Activated CD4-positive, alpha-beta T cell treated with anti-CD3 and anti-CD28 coated beads for 36 hours (primary cell): ENCODE results near the gene C14orf93. TPM values are rescaled to one million over a fixed set of nuclear protein-coding genes. Genes with fewer than 3 reads are reported as not detected.

Experiments
- ATAC-seq: fragments of 200-7000 bp; cut with Tn5 transposase; one replicate; pipeline ENCODE4 v1.10.0; 2021; ENCODE audit warnings: mild to moderate bottlenecking, moderate library complexity
- CTCF ChIA-PET: fragments of 350-600 bp; sonication (Branson Sonifier 250); formaldehyde crosslinking; loops from one replicate; lab custom pipeline; 2021; ENCODE audit warnings: antibody characterized with exemption; lab: Charles Lee
- POLR2A ChIA-PET: fragments of 350-600 bp; sonication (Branson Sonifier 250); formaldehyde crosslinking; loops from one replicate; lab custom pipeline; 2021; ENCODE audit warnings: antibody characterized with exemption, inconsistent platforms; lab: Charles Lee
- DNase-seq: peaks from one replicate; pipeline ENCODE4 v3.0.0-alpha.2; 2020
- H3K27ac Mint-ChIP-seq: one replicate; pipeline ENCODE4 v1.8.0; 2021; ENCODE audit warnings: mixed read lengths
- H3K27me3 Mint-ChIP-seq: one replicate; pipeline ENCODE4 v1.8.0; 2021; ENCODE audit warnings: mixed read lengths
- H3K36me3 Mint-ChIP-seq: one replicate; pipeline ENCODE4 v1.8.0; 2021; ENCODE audit warnings: low read depth, mixed read lengths
- H3K4me1 Mint-ChIP-seq: one replicate; pipeline ENCODE4 v1.8.0; 2021; ENCODE audit warnings: mixed read lengths
- H3K4me3 Mint-ChIP-seq: one replicate; pipeline ENCODE4 v1.8.0; 2021; ENCODE audit warnings: mild to moderate bottlenecking, moderate library complexity, mixed read lengths
- H3K9me3 Mint-ChIP-seq: one replicate; pipeline ENCODE4 v1.8.0; 2021; ENCODE audit warnings: low read depth, mixed read lengths
- intact Hi-C, 2 experiments: fragments of 100-400 bp; cut with DNase I in 1 of 2; cut with micrococcal nuclease in 1 of 2; formaldehyde crosslinking; loops; one replicate each; pipeline versions ENCODE4 v1.14.2 to v1.15.1; 2022 to 2024; cut with DNase I, micrococcal nuclease
- total RNA-seq, 2 experiments: library from RNA; stranded (reverse); gene quantifications; one replicate each; pipeline ENCODE4 v1.2.3, GENCODE V29; 2021

The C14orf93 gene
- total RNA-seq, 2 experiments from 2014 or later: 10.7 to 11.5 TPM

DNA sequence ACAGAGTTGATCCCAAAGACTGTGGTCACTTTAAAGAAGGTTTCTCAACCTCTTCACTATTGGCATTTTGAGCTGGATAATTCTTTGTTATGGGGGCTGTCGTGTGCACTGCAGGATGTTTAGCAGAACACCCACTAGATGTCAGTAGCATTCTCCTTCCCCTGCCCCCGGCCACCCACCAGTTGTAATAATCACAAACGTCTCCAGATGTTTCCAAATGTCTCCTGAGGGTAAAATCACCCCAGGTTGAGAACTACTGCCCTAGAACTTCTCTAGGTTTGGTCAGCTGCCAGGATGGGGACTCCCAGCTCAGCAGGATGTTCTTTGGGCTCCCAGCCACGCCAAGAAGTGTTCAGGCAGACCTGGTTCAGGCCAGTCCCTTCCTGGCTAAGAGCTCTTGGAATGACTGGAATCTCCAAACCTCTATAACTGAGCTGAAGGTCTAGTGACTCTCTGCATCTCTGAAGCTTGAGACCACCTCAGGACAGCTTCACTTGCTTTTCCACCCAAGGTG lies 15.1 kb downstream of the C14orf93 start:
- POLR2A ChIA-PET: interaction anchor here (0.6 to 1.5 kb wide), 5 partner anchors 12 to 108 kb away, joined by 3 to 12 read pairs (median 4); partner anchors contain the start of gene PRMT5
- Mint-ChIP-seq H3K4me1 (no peaks in the 10 kb centered on the region), H3K9me3 (no peaks in the 10 kb centered on the region), H3K27ac (no peak overlapping the region), H3K27me3 (no peaks in the 10 kb centered on the region), H3K4me3 (no peak overlapping the region), H3K36me3 (no peaks in the 10 kb centered on the region)
- CTCF ChIA-PET: interaction anchor here (0.5 to 18.1 kb wide), 29 partner anchors 9 to 306 kb away, joined by 3 to 751 read pairs (median 4); partner anchors contain the start of genes ACIN1, AJUBA, C14orf119 and CDH24
- intact Hi-C loops: loop anchor here (1.0 to 2.0 kb wide), 2 partner anchors 63 to 64 kb away; no protein-coding TSS in a partner anchor
- ATAC-seq (peak; percentile 78), DNase-seq (peak; percentile 59)

DNA sequence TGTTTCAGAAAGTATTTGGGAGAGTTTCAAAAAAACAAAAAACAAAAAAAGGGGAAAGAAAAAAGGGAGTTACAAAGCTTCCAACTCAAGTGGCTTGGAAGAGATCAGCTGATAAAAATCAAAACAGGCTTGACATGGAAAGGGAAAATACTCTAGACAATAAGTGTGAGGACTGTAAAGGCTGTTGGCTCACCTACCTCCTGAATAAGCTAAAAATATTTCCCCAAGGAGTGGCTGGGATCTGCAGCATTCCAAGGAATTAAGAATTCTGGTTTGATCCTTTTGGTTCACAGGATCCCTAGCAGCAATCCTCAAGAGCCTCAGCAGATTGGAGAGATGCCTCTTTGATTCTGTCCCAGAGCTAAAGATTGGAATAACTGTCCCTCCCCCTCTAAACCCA lies 16.4 kb downstream of the C14orf93 start:
- ChIA-PET CTCF (interaction anchor here (0.6 to 18.1 kb wide), 11 partner anchors 8 to 589 kb away, joined by 3 to 751 read pairs (median 5); partner anchors contain the start of genes ACIN1, AJUBA, C14orf119 and CDH24), POLR2A (no interaction called here)
- ATAC-seq (no peak), DNase-seq (no peak)
- no peaks in the 10 kb centered on the region for H3K27me3 Mint-ChIP-seq
- no peaks in the 10 kb centered on the region for H3K36me3 Mint-ChIP-seq
- H3K27ac Mint-ChIP-seq: no peak overlapping the region
- no peaks in the 10 kb centered on the region for H3K4me1 Mint-ChIP-seq
- no peak overlapping the region for H3K4me3 Mint-ChIP-seq
- no peaks in the 10 kb centered on the region for H3K9me3 Mint-ChIP-seq
- intact Hi-C loops: no loop called here

DNA sequence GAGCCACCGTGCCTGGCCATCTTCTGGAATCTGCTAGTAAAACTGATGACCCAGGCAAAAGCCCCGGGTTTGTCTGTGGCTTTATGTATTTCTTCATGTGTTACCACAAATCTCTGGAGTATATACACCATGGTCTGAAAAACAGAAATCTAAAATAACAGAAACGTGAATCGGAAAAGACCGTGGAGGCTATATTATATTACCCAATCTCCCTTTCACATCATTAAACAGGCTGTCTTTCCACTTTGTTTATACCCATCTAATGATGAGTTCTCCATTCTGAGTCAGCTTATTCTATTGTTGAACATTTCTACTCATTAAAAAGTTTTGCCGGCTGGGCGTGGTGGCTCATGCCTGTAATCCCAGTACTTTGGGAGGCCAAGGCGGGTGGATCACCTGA lies 18.1 kb downstream of the C14orf93 start:
- no peak for DNase-seq
- intact Hi-C loops: no loop called here

DNA sequence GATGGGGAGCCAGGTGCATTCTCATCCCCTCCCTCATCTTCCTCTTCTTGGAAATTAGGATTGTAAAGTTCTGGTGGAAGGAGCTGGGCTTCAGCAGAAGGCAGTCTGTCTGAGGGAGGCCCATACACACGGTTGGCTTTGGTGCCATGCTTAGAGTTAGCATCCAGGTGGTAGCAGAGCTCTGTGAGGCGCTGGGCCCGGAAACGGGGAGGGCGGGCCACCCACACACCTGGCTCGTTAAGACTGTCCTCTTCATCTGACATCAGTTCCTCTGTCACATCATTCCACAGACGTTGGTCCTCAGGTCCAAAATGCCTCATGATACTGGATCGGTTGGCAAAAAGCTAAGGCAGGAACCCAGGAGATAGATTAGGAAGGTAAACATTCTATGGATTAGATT lies 22.7 kb downstream of the C14orf93 start:
- ChIA-PET POLR2A (interaction anchor here (1.9 kb wide), 1 partner anchor 71 kb away, joined by 13 read pairs; the partner anchor contains the start of gene CDH24), CTCF (interaction anchor here (0.6 to 18.1 kb wide), 29 partner anchors 7 to 203 kb away, joined by 3 to 751 read pairs (median 13); partner anchors contain the start of genes ACIN1, C14orf119, CDH24 and HAUS4)
- DNase-seq (no peak), ATAC-seq (no peak)
- Mint-ChIP-seq H3K4me3 (no peak overlapping the region), H3K36me3 (no peaks in the 10 kb centered on the region), H3K4me1 (no peaks in the 10 kb centered on the region), H3K27ac (no peak overlapping the region), H3K9me3 (no peaks in the 10 kb centered on the region), H3K27me3 (no peaks in the 10 kb centered on the region)
- intact Hi-C loops: loop anchor here (5.0 to 10.0 kb wide), 2 partner anchors 162 to 200 kb away; partner anchors contain the start of gene MRPL52 (in 1 of the 2)

More for the DNA sequence above, 18.1 kb downstream of the C14orf93 start:
- ATAC-seq: no peak
- CTCF ChIA-PET: interaction anchor here (1.2 to 18.1 kb wide), 5 partner anchors 8 to 68 kb away, joined by 4 to 751 read pairs (median 13); partner anchors contain the start of genes AJUBA and CDH24
- H3K4me1 Mint-ChIP-seq: no peaks in the 10 kb centered on the region
- no peak overlapping the region for H3K27ac Mint-ChIP-seq
- H3K27me3 Mint-ChIP-seq: no peaks in the 10 kb centered on the region
- POLR2A ChIA-PET: interaction anchor here (1.2 kb wide), 1 partner anchor 15 kb away, joined by 4 read pairs; no protein-coding TSS in a partner anchor
- H3K4me3 Mint-ChIP-seq: no peak overlapping the region
- no peaks in the 10 kb centered on the region for H3K9me3 Mint-ChIP-seq
- H3K36me3 Mint-ChIP-seq: no peaks in the 10 kb centered on the region

GRCh38 chr14:22986508-22987054 lies 23.4 kb downstream of the C14orf93 start:
- ATAC-seq (peak; percentile 61), DNase-seq (peak; percentile 95)
- ChIA-PET POLR2A (interaction anchor here (0.6 to 1.9 kb wide), 4 partner anchors 20 to 71 kb away, joined by 3 to 13 read pairs (median 3); partner anchors contain the start of gene CDH24), CTCF (interaction anchor here (0.5 to 18.1 kb wide), 58 partner anchors 8 to 1924 kb away, joined by 3 to 751 read pairs (median 5); partner anchors contain the start of genes ACIN1, C14orf119, CDH24 and HAUS4)
- intact Hi-C loops: loop anchor here (1.0 to 10.0 kb wide), 3 partner anchors 72 to 201 kb away; partner anchors contain the start of gene MRPL52 (in 1 of the 2)
- Mint-ChIP-seq H3K27me3 (no peaks in the 10 kb centered on the region), H3K4me1 (no peaks in the 10 kb centered on the region), H3K27ac (no peak overlapping the region), H3K9me3 (no peaks in the 10 kb centered on the region), H3K4me3 (no peak overlapping the region), H3K36me3 (no peaks in the 10 kb centered on the region)

DNA sequence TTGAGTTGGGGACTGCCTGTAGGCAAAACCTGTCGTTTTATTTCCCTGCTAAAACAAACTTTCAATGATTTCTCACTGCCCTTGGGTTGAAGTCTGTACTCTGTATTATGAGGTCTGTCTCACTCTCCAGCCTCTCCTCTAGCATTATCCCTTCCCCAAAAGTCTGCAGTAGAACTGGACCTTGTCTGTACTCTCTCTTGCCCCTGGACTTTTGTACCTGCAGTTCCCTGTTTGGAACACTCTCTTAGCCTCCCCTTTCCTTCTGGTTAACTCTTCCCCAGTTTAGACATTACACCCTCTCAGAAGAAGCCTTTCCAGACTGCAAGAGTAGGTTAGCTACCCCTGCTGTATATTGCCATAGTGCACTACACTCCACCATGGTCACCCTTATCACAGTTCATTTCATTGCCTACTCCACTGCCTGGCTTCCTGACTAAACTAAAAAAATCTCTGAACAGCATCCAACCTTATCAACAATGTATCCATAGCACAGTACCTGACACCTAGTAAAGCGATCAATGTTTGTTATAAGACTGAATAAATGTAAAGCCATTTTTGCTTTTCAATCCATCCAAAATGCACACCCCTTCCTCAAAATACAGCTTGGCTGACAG lies 23.9 kb downstream of the C14orf93 start:
- Mint-ChIP-seq H3K36me3 (no peaks in the 10 kb centered on the region), H3K4me1 (no peaks in the 10 kb centered on the region), H3K27me3 (no peaks in the 10 kb centered on the region), H3K9me3 (no peaks in the 10 kb centered on the region), H3K27ac (no peak overlapping the region), H3K4me3 (no peak overlapping the region)
- intact Hi-C loops: loop anchor here (1.0 to 10.0 kb wide), 3 partner anchors 72 to 201 kb away; partner anchors contain the start of gene MRPL52 (in 1 of the 2)
- ChIA-PET CTCF (interaction anchor here (0.6 to 18.1 kb wide), 53 partner anchors 9 to 1923 kb away, joined by 3 to 751 read pairs (median 5); partner anchors contain the start of genes ACIN1, C14orf119, CDH24 and HAUS4), POLR2A (interaction anchor here (0.5 to 1.9 kb wide), 5 partner anchors 17 to 72 kb away, joined by 3 to 13 read pairs (median 3); partner anchors contain the start of gene CDH24)
- ATAC-seq: no peak
- no peak for DNase-seq

DNA sequence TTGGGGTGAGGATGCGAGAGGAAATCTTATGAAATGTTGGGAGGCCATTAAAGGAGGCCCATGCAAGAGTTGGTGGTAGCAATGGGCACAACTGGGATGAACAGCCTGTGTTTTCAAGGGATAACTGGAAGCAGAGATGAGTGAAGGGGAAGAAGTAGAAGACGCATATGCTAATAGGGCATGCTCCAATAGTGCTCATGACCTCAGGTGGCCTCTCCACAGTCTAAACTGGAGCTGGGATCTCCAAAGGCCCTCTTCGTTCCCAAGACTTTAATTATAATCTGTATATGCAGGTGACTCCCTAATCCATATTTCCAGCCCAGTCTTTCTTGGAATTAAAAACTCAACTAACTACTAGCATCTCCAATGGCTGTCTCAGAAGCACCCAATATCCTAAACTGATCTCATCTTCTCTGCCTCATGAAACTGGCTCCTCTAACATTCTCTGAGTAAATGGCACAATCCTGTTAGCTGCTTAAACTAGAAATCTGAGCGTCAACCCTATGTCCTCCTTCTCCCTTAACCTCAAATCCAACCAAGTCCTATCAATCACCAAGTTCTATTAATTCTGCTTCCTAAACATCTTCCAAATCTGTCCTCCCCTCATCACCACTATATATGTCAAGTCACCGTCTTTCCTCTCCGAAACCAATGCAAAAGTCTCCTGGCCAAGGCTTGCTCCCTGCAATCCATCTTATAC lies 24.8 kb downstream of the C14orf93 start:
- DNase-seq: no peak
- CTCF ChIA-PET: interaction anchor here (0.9 to 18.1 kb wide), 18 partner anchors 9 to 110 kb away, joined by 3 to 751 read pairs (median 18); partner anchors contain the start of genes ACIN1, C14orf119, CDH24 and HAUS4
- POLR2A ChIA-PET: no interaction called here
- H3K9me3 Mint-ChIP-seq: no peaks in the 10 kb centered on the region
- H3K27ac Mint-ChIP-seq: no peak overlapping the region
- ATAC-seq: no peak
- intact Hi-C loops: loop anchor here (5.0 to 10.0 kb wide), 3 partner anchors 113 to 202 kb away; partner anchors contain the start of genes LRP10 (in 1 of the 2) and MRPL52 (in 1 of the 2)
- H3K4me1 Mint-ChIP-seq: peaks cover 1% of the 10 kb centered on the region
- H3K4me3 Mint-ChIP-seq: no peak overlapping the region
- H3K27me3 Mint-ChIP-seq: no peaks in the 10 kb centered on the region
- no peaks in the 10 kb centered on the region for H3K36me3 Mint-ChIP-seq

GRCh38 chr14:22982477-22983245 lies 27.3 kb downstream of the C14orf93 start, which contains the start of gene AJUBA:
AJUBA (minus strand) TSS chr14:22982551; CDS start chr14:22982266, 285 bp downstream.
- Mint-ChIP-seq H3K4me3 (no peak within 1 kb of the TSS), H3K9me3 (no peaks in the 10 kb centered on the region), H3K27me3 (no peaks in the 10 kb centered on the region), H3K4me1 (peaks cover 7% of the 10 kb centered on the region), H3K27ac (no peak within 1 kb of the TSS), H3K36me3 (no peaks in the 10 kb centered on the region)
- ChIA-PET CTCF (interaction anchor here (0.6 to 18.1 kb wide), 31 partner anchors 10 to 864 kb away, joined by 3 to 751 read pairs (median 5); partner anchors contain the start of genes ACIN1, CDH24, HAUS4 and PRMT5), POLR2A (interaction anchor here (1.1 to 1.6 kb wide), 3 partner anchors 25 to 112 kb away, joined by 3 to 6 read pairs (median 4); partner anchors contain the start of genes ACIN1 and C14orf119)
- DNase-seq: peak; percentile 88
- intact Hi-C loops: loop anchor here (1.0 to 10.0 kb wide), 10 partner anchors 9 to 425 kb away; partner anchors contain the start of genes HAUS4 (in 1 of the 2), LRP10 (in 1 of the 2), MRPL52 (in 1 of the 2) and PRMT5 (in 1 of the 2)
- ATAC-seq: peak; percentile 79

DNA sequence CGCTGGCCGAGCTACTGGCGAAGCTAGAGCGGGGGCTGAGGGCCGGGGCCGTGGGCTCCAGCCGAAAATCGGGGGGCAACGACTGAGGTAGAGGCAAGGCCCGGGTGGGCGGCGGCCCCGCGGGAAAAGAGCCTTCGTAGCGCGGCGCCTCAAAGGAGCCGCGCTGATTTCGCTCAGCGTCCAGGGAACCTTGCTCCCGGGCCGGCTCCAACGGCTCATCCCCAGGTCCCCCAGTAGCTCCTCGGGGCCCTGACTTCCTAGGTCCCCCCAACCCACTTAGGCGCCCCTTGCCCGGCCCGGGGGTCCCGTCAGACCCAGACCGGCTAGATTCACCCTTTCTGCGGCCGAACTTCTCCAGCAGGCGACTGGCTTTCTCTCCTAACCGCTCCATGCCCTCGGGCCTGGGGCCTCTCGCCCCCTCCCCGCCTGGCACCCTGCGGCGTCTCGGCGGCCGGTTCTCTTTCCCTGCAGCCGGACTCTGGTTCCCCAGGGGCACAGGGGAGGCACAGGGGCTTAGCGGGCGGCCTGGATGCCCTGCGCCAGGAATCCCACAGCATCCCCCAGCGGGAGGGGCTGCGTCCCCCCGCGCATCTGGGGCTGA lies 28.0 kb downstream of the C14orf93 start:
- no peaks in the 10 kb centered on the region for H3K27me3 Mint-ChIP-seq
- H3K4me3 Mint-ChIP-seq: no peak overlapping the region
- no peaks in the 10 kb centered on the region for H3K36me3 Mint-ChIP-seq
- DNase-seq (peak; percentile 22), ATAC-seq (peak; percentile 2)
- H3K9me3 Mint-ChIP-seq: no peaks in the 10 kb centered on the region
- peaks cover 7% of the 10 kb centered on the region for H3K4me1 Mint-ChIP-seq
- ChIA-PET POLR2A (interaction anchor here (1.6 kb wide), 1 partner anchor 113 kb away, joined by 6 read pairs; the partner anchor contains the start of genes ACIN1 and C14orf119), CTCF (interaction anchor here (0.6 to 18.1 kb wide), 28 partner anchors 9 to 998 kb away, joined by 3 to 751 read pairs (median 5); partner anchors contain the start of genes CDH24, HAUS4, PRMT5 and RBM23)
- H3K27ac Mint-ChIP-seq: no peak overlapping the region
- intact Hi-C loops: loop anchor here (1.0 to 10.0 kb wide), 7 partner anchors 25 to 159 kb away; partner anchors contain the start of genes HAUS4 (in 1 of the 2), LRP10 (in 1 of the 2), MRPL52 (in 1 of the 2) and PRMT5 (in 1 of the 2)
